OCI-LY7 (cell line): Measurements from ENCODE around the gene CPNE7. TPM values are rescaled to one million over a fixed set of nuclear protein-coding genes. Genes with fewer than 3 reads are reported as not detected.

ENCODE experiments used
- BruUV-seq: library from RNA; stranded (reverse); fragments of 400-500 nt; replicated peaks from 2 replicates; lab custom pipeline; 2021; lab: Mats Ljungman, UMichigan
- CTCF ChIA-PET: fragments of 300-600 bp; sonication (Branson Sonifier 250); formaldehyde crosslinking; loops from one replicate; lab custom pipeline; 2022; ENCODE audit warnings: antibody characterized with exemption; ENCODE audit not compliant: unreplicated experiment; lab: Charles Lee
- POLR2A ChIA-PET: fragments of 300-600 bp; sonication (Branson Sonifier 250); formaldehyde crosslinking; loops from one replicate; lab custom pipeline; 2022; ENCODE audit warnings: antibody characterized with exemption; lab: Charles Lee
- DNase-seq: peaks from one replicate; pipeline ENCODE4 v3.0.0-alpha.2; 2015; ENCODE audit warnings: low spot score
- H2AFZ ChIP-seq: fragments of 200-600 bp; sonication (generic), shearing (Covaris generic); 2 replicates; pipeline ENCODE4 v1.6.1; 2014; ENCODE audit warnings: mild to moderate bottlenecking, antibody characterized with exemption, low read length, moderate library complexity
- H3K27ac ChIP-seq: fragments of 200-600 bp; sonication (generic); 2 replicates; pipeline ENCODE4 v1.5.1; 2014; ENCODE audit warnings: mixed run types, low read depth, mild to moderate bottlenecking, moderate library complexity, low read length, inconsistent platforms; ENCODE audit not compliant: poor library complexity, severe bottlenecking
- H3K36me3 ChIP-seq: fragments of 200-600 bp; sonication (generic); 2 replicates; pipeline ENCODE4 v1.6.1; 2014; ENCODE audit warnings: mild to moderate bottlenecking, antibody characterized with exemption, low read length, moderate library complexity, mixed read lengths; ENCODE audit not compliant: insufficient read depth
- H3K4me1 ChIP-seq: fragments of 200-600 bp; sonication (generic); 2 replicates; pipeline ENCODE4 v1.5.1; 2014; ENCODE audit warnings: mild to moderate bottlenecking, low read length; ENCODE audit not compliant: insufficient read depth, poor library complexity, severe bottlenecking
- H3K4me2 ChIP-seq: fragments of 200-600 bp; sonication (generic); 2 replicates; pipeline ENCODE4 v1.6.1; 2014; ENCODE audit warnings: mild to moderate bottlenecking, low read length
- H3K4me3 ChIP-seq: fragments of 200-600 bp; sonication (generic); 2 replicates; pipeline ENCODE4 v1.5.1; 2014; ENCODE audit warnings: mild to moderate bottlenecking, low read depth, low read length; ENCODE audit not compliant: poor library complexity, severe bottlenecking
- H3K79me2 ChIP-seq: fragments of 200-600 bp; sonication (generic); 2 replicates; pipeline ENCODE4 v1.6.1; 2016; ENCODE audit warnings: low read depth, mild to moderate bottlenecking, low read length, moderate library complexity, mixed read lengths; ENCODE audit not compliant: insufficient read depth
- H3K9me2 ChIP-seq: fragments of 200-600 bp; sonication (generic); 2 replicates; pipeline ENCODE4 v1.6.1; 2016; ENCODE audit warnings: mild to moderate bottlenecking, low read length, mixed read lengths; ENCODE audit not compliant: insufficient read depth
- H3K9me3 ChIP-seq: fragments of 200-600 bp; sonication (generic); 2 replicates; pipeline ENCODE4 v1.6.1; 2014; ENCODE audit warnings: mild to moderate bottlenecking, mixed run types, low read length, mixed read lengths
- H4K20me1 ChIP-seq: fragments of 200-600 bp; sonication (generic); 2 replicates; pipeline ENCODE4 v1.6.1; 2014; ENCODE audit warnings: mild to moderate bottlenecking, antibody characterized with exemption, low read length, moderate library complexity, mixed read lengths; ENCODE audit not compliant: insufficient read depth
- CTCF ChIP-seq: fragments of 200-600 bp; sonication (generic); conservative IDR thresholded peaks from 2 replicates; pipeline ENCODE4 v1.5.1; 2014; ENCODE audit warnings: mild to moderate bottlenecking, antibody characterized with exemption, low read length, moderate library complexity, mixed read lengths
- EZH2phosphoT487 ChIP-seq: fragments of 200-600 bp; sonication (generic); IDR thresholded peaks from 2 replicates; pipeline ENCODE4 v1.6.1; 2018; ENCODE audit warnings: low read depth, borderline replicate concordance, mild to moderate bottlenecking, mixed run types, antibody characterized with exemption, low read length, moderate library complexity, mixed read lengths
- intact Hi-C: fragments of 100-400 bp; cut with micrococcal nuclease; formaldehyde crosslinking; loops from one replicate; pipeline ENCODE4 v1.10.0; 2022; ENCODE audit not compliant: unreplicated experiment
- total RNA-seq, 2 experiments: library from RNA; depleted of rRNA in 1 of 2; stranded (reverse); fragments of >200 nt in 1 of 2; shearing (Covaris generic) in 1 of 2; gene quantifications; 2 replicates each; pipeline ENCODE4 v1.2.3, GENCODE V29; 2014 to 2022

The CPNE7 gene
- total RNA-seq, 2 experiments from 2014 or later: not detected

DNA sequence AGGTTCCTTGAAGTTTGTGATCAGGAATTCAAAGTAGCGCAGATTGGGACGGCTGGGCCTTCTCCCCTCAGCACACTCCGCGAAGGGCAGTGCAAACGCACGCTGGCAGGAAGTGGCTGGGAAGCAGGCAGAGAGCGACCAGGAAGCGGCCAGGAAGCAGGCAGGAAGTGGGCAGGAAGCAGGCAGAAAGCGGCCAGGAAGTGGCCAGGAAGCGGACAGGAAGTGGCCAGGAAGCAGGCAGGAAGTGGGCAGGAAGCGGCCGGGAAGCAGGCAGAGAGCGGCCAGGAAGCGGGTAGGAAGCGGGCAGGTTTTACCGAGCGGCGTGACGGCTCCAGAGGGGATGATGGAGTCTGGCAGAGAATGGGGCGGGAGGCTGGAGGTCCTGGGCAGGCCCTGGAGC, 41.1 kb downstream of the CPNE7 start:
- no peak for TF ChIP-seq CTCF
- TF ChIP-seq EZH2phosphoT487: no peak
- Histone ChIP-seq H3K4me3 (no peak overlapping the region), H3K9me2 (no peaks in the 10 kb centered on the region), H3K4me1 (no peaks in the 10 kb centered on the region), H3K27ac (no peak overlapping the region), H3K79me2 (no peaks in the 10 kb centered on the region), H2AFZ (no peak overlapping the region), H3K9me3 (no peaks in the 10 kb centered on the region), H3K4me2 (no peak overlapping the region), H4K20me1 (no peaks in the 10 kb centered on the region), H3K36me3 (no peaks in the 10 kb centered on the region)
- intact Hi-C loops: no loop called here
- ChIA-PET CTCF (no interaction called here), POLR2A (no interaction called here)
- no TSS peak for BruUV-seq
- DNase-seq: no peak

GRCh38 chr16:89617036-89617435, 41.5 kb downstream of the CPNE7 start:
- H4K20me1 ChIP-seq: no peaks in the 10 kb centered on the region
- no peaks in the 10 kb centered on the region for H3K9me2 ChIP-seq
- BruUV-seq: no TSS peak
- no peaks in the 10 kb centered on the region for H3K4me1 ChIP-seq
- H3K4me2 ChIP-seq: no peak overlapping the region
- H3K9me3 ChIP-seq: no peaks in the 10 kb centered on the region
- no peaks in the 10 kb centered on the region for H3K36me3 ChIP-seq
- TF ChIP-seq CTCF (no peak), EZH2phosphoT487 (no peak)
- intact Hi-C loops: no loop called here
- H2AFZ ChIP-seq: no peak overlapping the region
- no peak overlapping the region for H3K4me3 ChIP-seq
- POLR2A ChIA-PET: no interaction called here
- CTCF ChIA-PET: interaction anchor here (0.6 kb wide), 1 partner anchor 445 kb away, joined by 3 read pairs; the partner anchor contains the start of gene CDH15
- DNase-seq: no peak
- no peaks in the 10 kb centered on the region for H3K79me2 ChIP-seq
- H3K27ac ChIP-seq: no peak overlapping the region

- Histone ChIP-seq H3K4me2 (no peak overlapping the region), H3K36me3 (no peaks in the 10 kb centered on the region), H3K4me1 (no peaks in the 10 kb centered on the region), H2AFZ (no peak overlapping the region), H4K20me1 (no peaks in the 10 kb centered on the region), H3K79me2 (no peaks in the 10 kb centered on the region), H3K9me2 (no peaks in the 10 kb centered on the region), H3K9me3 (no peaks in the 10 kb centered on the region), H3K4me3 (no peak overlapping the region), H3K27ac (no peak overlapping the region)
- intact Hi-C loops: no loop called here
- TF ChIP-seq EZH2phosphoT487: no peak
- TF ChIP-seq CTCF: no peak
- DNase-seq: no peak
- CTCF ChIA-PET: no interaction called here
- POLR2A ChIA-PET: no interaction called here
- no TSS peak for BruUV-seq
Measured at GRCh38 chr16:89618109-89618998, 42.8 kb downstream of the CPNE7 start.
